Measurements from ENCODE around the gene AGAP1.

The AGAP1 gene

GRCh38 chr2:235545339-235546150 is 51.7 kb downstream of the AGAP1 start:
- Histone ChIP-seq H3K36me3 (ENCODE audit: insufficient read depth, low read length) (no peaks in the 10 kb centered on the region), H3K9me3 (replicated peaks; ENCODE audit: low read length) (no peaks in the 10 kb centered on the region), H3K4me3 (ENCODE audit: low read length) (no peak overlapping the region), H3K4me1 (ENCODE audit: control insufficient read depth, insufficient read depth, low read length) (no peaks in the 10 kb centered on the region), H3K9ac (ENCODE audit: low read depth, low read length) (no peak overlapping the region), H3K27me3 (ENCODE audit: control insufficient read depth, insufficient read depth, low read length) (no peaks in the 10 kb centered on the region), H3K4me2 (ENCODE audit: low read length) (no peak overlapping the region)

DNA sequence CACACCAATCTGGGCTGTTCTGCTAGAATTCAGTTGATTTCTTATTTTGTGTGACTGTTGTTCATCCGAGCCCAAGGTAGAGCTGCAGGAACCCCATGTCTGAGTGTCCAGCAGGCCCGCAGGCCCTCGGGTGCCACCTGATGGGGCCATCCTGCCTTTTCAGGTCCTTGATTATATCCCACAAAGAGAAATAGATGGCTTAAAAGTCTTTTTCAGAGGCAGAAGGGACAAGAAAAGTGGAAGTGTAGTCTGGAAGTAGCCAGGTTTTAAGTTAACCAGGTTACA is 52.2 kb downstream of the AGAP1 start:
- H3K4me1 ChIP-seq (ENCODE audit: control insufficient read depth, insufficient read depth, low read length), result no peaks in the 10 kb centered on the region
- no peaks in the 10 kb centered on the region for H3K9me3 ChIP-seq (replicated peaks; ENCODE audit: low read length)
- H3K36me3 ChIP-seq (ENCODE audit: insufficient read depth, low read length), result no peaks in the 10 kb centered on the region
- H3K9ac ChIP-seq (ENCODE audit: low read depth, low read length), result no peak overlapping the region
- H3K4me3 ChIP-seq (ENCODE audit: low read length), result no peak overlapping the region
- H3K4me2 ChIP-seq (ENCODE audit: low read length), result no peak overlapping the region
- no peaks in the 10 kb centered on the region for H3K27me3 ChIP-seq (ENCODE audit: control insufficient read depth, insufficient read depth, low read length)

DNA sequence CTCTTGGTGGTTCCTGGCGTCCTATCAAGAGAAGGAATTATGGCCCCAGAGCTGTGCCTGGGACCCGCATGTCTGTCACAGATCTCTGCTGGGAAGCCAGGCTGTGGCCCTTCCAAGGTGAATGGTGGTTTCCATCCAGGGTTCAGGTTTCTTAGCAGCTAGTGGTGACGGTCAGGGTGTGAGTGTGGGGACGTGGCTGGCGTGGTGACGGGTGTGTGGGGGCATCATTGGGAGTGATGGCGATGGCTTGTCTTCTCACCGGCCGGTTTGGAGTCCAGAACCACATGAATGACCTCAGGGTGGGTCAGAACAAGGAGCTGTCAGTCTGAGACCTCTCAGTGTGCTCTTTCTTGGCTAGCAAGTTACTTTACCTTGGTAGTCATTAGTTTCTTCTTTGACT is 52.6 kb downstream of the AGAP1 start:
- no peaks in the 10 kb centered on the region for H3K27me3 ChIP-seq (ENCODE audit: control insufficient read depth, insufficient read depth, low read length)
- H3K9ac ChIP-seq (ENCODE audit: low read depth, low read length), result no peak overlapping the region
- no peak overlapping the region for H3K4me3 ChIP-seq (ENCODE audit: low read length)
- H3K36me3 ChIP-seq (ENCODE audit: insufficient read depth, low read length), result no peaks in the 10 kb centered on the region
- H3K4me2 ChIP-seq (ENCODE audit: low read length), result no peak overlapping the region
- H3K4me1 ChIP-seq (ENCODE audit: control insufficient read depth, insufficient read depth, low read length), result no peaks in the 10 kb centered on the region
- no peaks in the 10 kb centered on the region for H3K9me3 ChIP-seq (replicated peaks; ENCODE audit: low read length)

- no peaks in the 10 kb centered on the region for H3K4me1 ChIP-seq (ENCODE audit: control insufficient read depth, insufficient read depth, low read length)
- no peaks in the 10 kb centered on the region for H3K36me3 ChIP-seq (ENCODE audit: insufficient read depth, low read length)
- no peaks in the 10 kb centered on the region for H3K27me3 ChIP-seq (ENCODE audit: control insufficient read depth, insufficient read depth, low read length)
- H3K9ac ChIP-seq (ENCODE audit: low read depth, low read length), result no peak overlapping the region
- H3K4me2 ChIP-seq (ENCODE audit: low read length), result no peak overlapping the region
- H3K9me3 ChIP-seq (replicated peaks; ENCODE audit: low read length), result no peaks in the 10 kb centered on the region
- no peak overlapping the region for H3K4me3 ChIP-seq (ENCODE audit: low read length)
Observed at GRCh38 chr2:235549735-235550377, 56.0 kb downstream of the AGAP1 start.

- Histone ChIP-seq H3K27me3 (ENCODE audit: control insufficient read depth, insufficient read depth, low read length) (no peaks in the 10 kb centered on the region), H3K4me3 (ENCODE audit: low read length) (no peak overlapping the region), H3K4me1 (ENCODE audit: control insufficient read depth, insufficient read depth, low read length) (no peaks in the 10 kb centered on the region), H3K36me3 (ENCODE audit: insufficient read depth, low read length) (no peaks in the 10 kb centered on the region), H3K9ac (ENCODE audit: low read depth, low read length) (no peak overlapping the region), H3K9me3 (replicated peaks; ENCODE audit: low read length) (no peaks in the 10 kb centered on the region), H3K4me2 (ENCODE audit: low read length) (no peak overlapping the region)
Observed at GRCh38 chr2:235550378-235550760, 56.5 kb downstream of the AGAP1 start.

GRCh38 chr2:235550946-235551345 is 57.1 kb downstream of the AGAP1 start:
- Histone ChIP-seq H3K4me2 (ENCODE audit: low read length) (no peak overlapping the region), H3K9ac (ENCODE audit: low read depth, low read length) (no peak overlapping the region), H3K36me3 (ENCODE audit: insufficient read depth, low read length) (no peaks in the 10 kb centered on the region), H3K4me3 (ENCODE audit: low read length) (no peak overlapping the region), H3K9me3 (replicated peaks; ENCODE audit: low read length) (no peaks in the 10 kb centered on the region), H3K27me3 (ENCODE audit: control insufficient read depth, insufficient read depth, low read length) (no peaks in the 10 kb centered on the region), H3K4me1 (ENCODE audit: control insufficient read depth, insufficient read depth, low read length) (no peaks in the 10 kb centered on the region)

DNA sequence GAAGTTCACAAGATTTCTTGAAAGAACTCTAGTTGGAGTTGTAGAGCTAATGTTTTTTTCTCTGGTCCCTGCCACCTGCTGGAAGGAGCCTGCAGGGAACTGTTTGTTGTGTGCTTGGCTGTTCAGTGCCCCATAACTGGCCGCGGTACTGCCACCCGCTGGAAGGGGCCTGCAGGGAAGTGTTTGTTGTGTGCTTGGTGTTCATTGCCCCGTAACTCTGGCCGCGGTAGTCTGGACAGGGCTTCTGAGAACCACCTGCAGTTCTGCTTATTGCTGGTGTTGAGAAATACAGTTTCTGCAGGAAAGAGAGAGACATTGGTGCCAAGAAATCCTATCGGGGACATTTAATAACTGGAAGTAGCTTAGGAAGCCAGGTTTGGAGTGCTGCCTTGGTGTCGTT is 58.1 kb downstream of the AGAP1 start:
- no peaks in the 10 kb centered on the region for H3K4me1 ChIP-seq (ENCODE audit: control insufficient read depth, insufficient read depth, low read length)
- no peak overlapping the region for H3K4me2 ChIP-seq (ENCODE audit: low read length)
- H3K9me3 ChIP-seq (replicated peaks; ENCODE audit: low read length), result no peaks in the 10 kb centered on the region
- H3K9ac ChIP-seq (ENCODE audit: low read depth, low read length), result no peak overlapping the region
- no peaks in the 10 kb centered on the region for H3K27me3 ChIP-seq (ENCODE audit: control insufficient read depth, insufficient read depth, low read length)
- H3K4me3 ChIP-seq (ENCODE audit: low read length), result no peak overlapping the region
- no peaks in the 10 kb centered on the region for H3K36me3 ChIP-seq (ENCODE audit: insufficient read depth, low read length)

GRCh38 chr2:235552671-235553070 is 58.8 kb downstream of the AGAP1 start:
- H3K36me3 ChIP-seq (ENCODE audit: insufficient read depth, low read length), result no peaks in the 10 kb centered on the region
- no peaks in the 10 kb centered on the region for H3K27me3 ChIP-seq (ENCODE audit: control insufficient read depth, insufficient read depth, low read length)
- H3K9me3 ChIP-seq (replicated peaks; ENCODE audit: low read length), result no peaks in the 10 kb centered on the region
- H3K4me3 ChIP-seq (ENCODE audit: low read length), result no peak overlapping the region
- no peak overlapping the region for H3K4me2 ChIP-seq (ENCODE audit: low read length)
- no peaks in the 10 kb centered on the region for H3K4me1 ChIP-seq (ENCODE audit: control insufficient read depth, insufficient read depth, low read length)
- H3K9ac ChIP-seq (ENCODE audit: low read depth, low read length), result no peak overlapping the region

DNA sequence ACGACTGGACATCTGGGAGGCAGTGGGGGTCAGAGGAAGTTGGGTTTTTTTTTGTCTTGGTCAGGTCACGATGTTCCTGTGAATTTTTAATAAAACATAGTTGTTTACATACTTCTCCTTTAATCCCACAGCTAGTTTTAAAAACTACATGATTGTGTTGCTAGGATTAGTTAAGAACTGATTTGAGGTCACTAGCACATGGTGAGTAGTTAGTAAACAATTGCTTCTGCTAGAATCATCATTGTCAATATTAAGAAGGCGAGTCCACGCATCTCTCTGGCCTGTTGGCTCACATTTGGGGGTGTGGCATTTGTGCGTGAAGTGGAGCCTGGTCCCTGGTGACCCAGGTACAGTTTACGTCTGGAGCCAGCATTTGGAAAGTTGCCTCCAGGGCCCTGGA is 59.4 kb downstream of the AGAP1 start:
- Histone ChIP-seq H3K4me3 (ENCODE audit: low read length) (no peak overlapping the region), H3K9me3 (replicated peaks; ENCODE audit: low read length) (no peaks in the 10 kb centered on the region), H3K27me3 (ENCODE audit: control insufficient read depth, insufficient read depth, low read length) (no peaks in the 10 kb centered on the region), H3K36me3 (ENCODE audit: insufficient read depth, low read length) (no peaks in the 10 kb centered on the region), H3K4me2 (ENCODE audit: low read length) (no peak overlapping the region), H3K4me1 (ENCODE audit: control insufficient read depth, insufficient read depth, low read length) (no peaks in the 10 kb centered on the region), H3K9ac (ENCODE audit: low read depth, low read length) (no peak overlapping the region)

DNA sequence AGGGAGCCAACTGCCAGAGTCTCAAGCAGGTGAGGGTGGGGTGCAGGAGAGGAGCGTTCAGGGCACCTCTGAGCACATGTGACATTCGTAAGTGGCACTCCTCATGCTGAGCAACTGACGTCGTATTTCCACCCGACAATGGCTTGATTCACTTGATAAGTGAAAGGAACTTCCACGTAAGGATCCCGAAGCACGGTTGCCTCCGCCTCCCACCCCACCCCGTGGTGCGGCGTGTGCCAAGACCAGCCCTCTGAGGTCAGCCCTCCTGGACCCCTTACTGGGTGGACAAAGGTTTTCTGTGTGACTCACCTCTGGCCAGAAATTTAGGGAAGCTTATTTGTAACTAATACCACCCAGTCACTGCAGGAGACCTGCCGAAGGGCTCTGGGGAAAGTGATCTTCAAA is 59.9 kb downstream of the AGAP1 start:
- no peaks in the 10 kb centered on the region for H3K9me3 ChIP-seq (replicated peaks; ENCODE audit: low read length)
- no peaks in the 10 kb centered on the region for H3K27me3 ChIP-seq (ENCODE audit: control insufficient read depth, insufficient read depth, low read length)
- H3K4me3 ChIP-seq (ENCODE audit: low read length), result no peak overlapping the region
- no peaks in the 10 kb centered on the region for H3K4me1 ChIP-seq (ENCODE audit: control insufficient read depth, insufficient read depth, low read length)
- H3K36me3 ChIP-seq (ENCODE audit: insufficient read depth, low read length), result no peaks in the 10 kb centered on the region
- H3K4me2 ChIP-seq (ENCODE audit: low read length), result no peak overlapping the region
- no peak overlapping the region for H3K9ac ChIP-seq (ENCODE audit: low read depth, low read length)

- Histone ChIP-seq H3K36me3 (ENCODE audit: insufficient read depth, low read length) (no peaks in the 10 kb centered on the region), H3K27me3 (ENCODE audit: control insufficient read depth, insufficient read depth, low read length) (no peaks in the 10 kb centered on the region), H3K4me1 (ENCODE audit: control insufficient read depth, insufficient read depth, low read length) (no peaks in the 10 kb centered on the region), H3K9me3 (replicated peaks; ENCODE audit: low read length) (no peaks in the 10 kb centered on the region), H3K4me3 (ENCODE audit: low read length) (no peak overlapping the region), H3K4me2 (ENCODE audit: low read length) (no peak overlapping the region), H3K9ac (ENCODE audit: low read depth, low read length) (no peak overlapping the region)
Observed at GRCh38 chr2:235554385-235554784, 60.5 kb downstream of the AGAP1 start.

GRCh38 chr2:235554936-235555335 is 61.1 kb downstream of the AGAP1 start:
- Histone ChIP-seq H3K9me3 (replicated peaks; ENCODE audit: low read length) (no peaks in the 10 kb centered on the region), H3K4me1 (ENCODE audit: control insufficient read depth, insufficient read depth, low read length) (no peaks in the 10 kb centered on the region), H3K9ac (ENCODE audit: low read depth, low read length) (no peak overlapping the region), H3K27me3 (ENCODE audit: control insufficient read depth, insufficient read depth, low read length) (no peaks in the 10 kb centered on the region), H3K36me3 (ENCODE audit: insufficient read depth, low read length) (no peaks in the 10 kb centered on the region), H3K4me2 (ENCODE audit: low read length) (no peak overlapping the region), H3K4me3 (ENCODE audit: low read length) (no peak overlapping the region)
